ENCODE results near the gene LIMS2. TPM values are rescaled to one million over a fixed set of nuclear protein-coding genes. Genes with fewer than 3 reads are reported as not detected.
A peak's percentile ranks its signal among the peaks of the same experiment; 100 is the strongest.

The LIMS2 gene
- total RNA-seq, 2 experiments from 2014 or later, result 6.1 to 7.0 TPM

DNA sequence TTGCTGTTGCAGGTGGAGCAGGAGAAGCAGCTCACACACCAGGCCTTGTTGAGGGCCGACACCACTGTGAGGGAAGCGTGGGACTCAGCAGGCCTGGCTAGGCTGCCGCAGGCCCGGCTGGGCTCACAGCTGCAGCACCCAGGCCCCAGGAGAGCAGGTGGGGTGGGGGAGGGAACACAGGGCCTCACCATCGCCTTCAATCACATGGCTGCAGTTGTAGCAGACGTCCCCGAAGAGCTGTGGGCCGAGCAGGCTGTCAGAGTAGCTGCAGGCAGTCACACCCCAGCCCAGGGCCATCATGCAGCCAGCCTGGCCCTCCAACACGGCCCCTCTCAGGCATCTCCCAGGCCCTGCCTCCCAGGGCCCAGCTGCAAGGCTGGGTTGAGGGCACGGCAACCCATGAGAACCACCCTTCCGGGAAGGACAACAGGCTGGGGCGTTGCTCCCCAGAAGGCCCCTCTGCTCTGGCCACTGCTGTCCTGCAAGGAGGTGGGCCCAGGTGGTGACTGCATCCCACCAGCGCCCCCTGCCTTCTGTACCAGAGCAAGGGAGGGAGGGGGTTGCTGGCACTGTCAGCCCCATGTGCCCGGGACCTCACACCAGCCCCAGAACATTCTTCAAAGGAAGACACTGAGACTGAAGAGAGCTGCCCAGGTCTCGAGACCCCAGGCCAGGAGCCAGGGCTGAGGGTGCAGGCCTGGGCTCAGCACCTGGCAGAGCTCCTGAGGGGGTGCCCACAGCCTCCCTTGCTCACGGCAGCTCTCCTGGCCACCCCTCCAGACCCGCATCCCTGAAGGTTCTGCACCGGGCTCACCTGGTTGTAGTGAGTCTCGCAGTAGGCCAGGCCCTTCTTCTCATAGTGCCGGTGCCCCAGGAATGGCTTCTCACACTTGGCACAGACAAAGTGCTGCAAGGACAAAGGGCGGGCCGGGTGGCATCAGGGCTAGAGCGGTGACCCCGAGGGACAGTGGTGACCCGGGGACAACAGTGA, 35.0 kb downstream of the LIMS2 start:
- Mint-ChIP-seq H3K27ac (peak overlapping the region; percentile 94), H3K27me3 (no peaks in the 10 kb centered on the region), H3K4me1 (ENCODE audit: low read depth) (peaks cover 86% of the 10 kb centered on the region), H3K9me3 (no peaks in the 10 kb centered on the region), H3K36me3 (ENCODE audit: low read depth) (no peaks in the 10 kb centered on the region), H3K4me3 (peak overlapping the region; percentile 79)
- H3K9me3 ChIP-seq (ENCODE audit: control insufficient read depth in 1 of 2, insufficient read depth in 1 of 2, low read length in 2 of 2), result no peaks in the 10 kb centered on the region
- peak overlapping the region; percentile 68 to 75 for H3K27ac ChIP-seq (ENCODE audit: low read depth in 1 of 2, low read length in 2 of 2)
- ATAC-seq (ENCODE audit: poor library complexity) (peak; percentile 24), DNase-seq (peak in 9 of 14 experiments; percentile 9 to 59 (median 33))
- peaks cover 81% of the 10 kb centered on the region for H3K4me1 ChIP-seq (ENCODE audit: insufficient read depth, low read length)
- intact Hi-C loops (cut with DNase I, micrococcal nuclease), result loop anchor here (5.0 to 10.0 kb wide), 2 partner anchors 62 to 556 kb away; partner anchors contain the start of gene SFT2D3 (in 2 of the 2)
- peaks cover 3% of the 10 kb centered on the region for H3K36me3 ChIP-seq (ENCODE audit: insufficient read depth, low read length)
- TF ChIP-seq, protein P1, sequence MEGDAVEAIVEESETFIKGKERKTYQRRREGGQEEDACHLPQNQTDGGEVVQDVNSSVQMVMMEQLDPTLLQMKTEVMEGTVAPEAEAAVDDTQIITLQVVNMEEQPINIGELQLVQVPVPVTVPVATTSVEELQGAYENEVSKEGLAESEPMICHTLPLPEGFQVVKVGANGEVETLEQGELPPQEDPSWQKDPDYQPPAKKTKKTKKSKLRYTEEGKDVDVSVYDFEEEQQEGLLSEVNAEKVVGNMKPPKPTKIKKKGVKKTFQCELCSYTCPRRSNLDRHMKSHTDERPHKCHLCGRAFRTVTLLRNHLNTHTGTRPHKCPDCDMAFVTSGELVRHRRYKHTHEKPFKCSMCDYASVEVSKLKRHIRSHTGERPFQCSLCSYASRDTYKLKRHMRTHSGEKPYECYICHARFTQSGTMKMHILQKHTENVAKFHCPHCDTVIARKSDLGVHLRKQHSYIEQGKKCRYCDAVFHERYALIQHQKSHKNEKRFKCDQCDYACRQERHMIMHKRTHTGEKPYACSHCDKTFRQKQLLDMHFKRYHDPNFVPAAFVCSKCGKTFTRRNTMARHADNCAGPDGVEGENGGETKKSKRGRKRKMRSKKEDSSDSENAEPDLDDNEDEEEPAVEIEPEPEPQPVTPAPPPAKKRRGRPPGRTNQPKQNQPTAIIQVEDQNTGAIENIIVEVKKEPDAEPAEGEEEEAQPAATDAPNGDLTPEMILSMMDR (IDR thresholded peaks at IDR 0.05), result peak; percentile 31
- POLR2A ChIA-PET, result interaction anchor here (0.6 to 1.4 kb wide), 7 partner anchors 9 to 114 kb away, joined by 3 to 8 read pairs (median 3); partner anchors contain the start of genes IWS1 and SFT2D3
- H3K4me3 ChIP-seq (ENCODE audit: low read length), result peak overlapping the region; percentile 63
- CTCF ChIA-PET, result interaction anchor here (1.9 to 4.2 kb wide), 2 partner anchors 9 to 49 kb away, joined by 12 to 18 read pairs; no protein-coding TSS in a partner anchor
- no peaks in the 10 kb centered on the region for H3K27me3 ChIP-seq (ENCODE audit: control insufficient read depth in 1 of 2, insufficient read depth in 2 of 2, low read length in 2 of 2)

DNA sequence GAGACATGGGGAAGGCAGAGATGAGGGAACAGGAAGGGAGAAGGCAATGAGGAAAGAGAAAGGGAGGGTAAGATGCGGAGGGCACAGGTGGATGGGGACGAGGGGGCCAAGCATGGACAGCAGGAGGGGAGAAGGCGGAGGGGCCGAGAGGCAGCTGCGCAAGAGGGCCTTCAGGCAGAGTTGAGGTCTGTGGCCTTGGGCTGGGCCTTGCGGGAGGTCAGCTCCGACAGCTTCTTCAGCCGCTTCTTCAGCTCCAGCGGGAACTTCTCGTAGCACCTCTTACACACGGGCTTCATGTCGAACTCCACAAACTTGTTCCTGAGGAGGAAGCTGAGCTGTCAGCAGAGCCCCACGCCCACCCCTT, 36.2 kb downstream of the LIMS2 start:
- ChIA-PET CTCF (interaction anchor here (1.6 to 4.2 kb wide), 3 partner anchors 11 to 63 kb away, joined by 3 to 18 read pairs (median 12); no protein-coding TSS in a partner anchor), POLR2A (no interaction called here)
- Mint-ChIP-seq H3K4me3 (peak overlapping the region; percentile 71), H3K27ac (peak overlapping the region; percentile 94), H3K4me1 (ENCODE audit: low read depth) (peaks cover 83% of the 10 kb centered on the region), H3K27me3 (no peaks in the 10 kb centered on the region), H3K36me3 (ENCODE audit: low read depth) (no peaks in the 10 kb centered on the region), H3K9me3 (no peaks in the 10 kb centered on the region)
- no peaks in the 10 kb centered on the region for H3K9me3 ChIP-seq (ENCODE audit: control insufficient read depth in 1 of 2, insufficient read depth in 1 of 2, low read length in 2 of 2)
- H3K27ac ChIP-seq (ENCODE audit: low read depth in 1 of 2, low read length in 2 of 2), result peak overlapping the region; percentile 68 to 75
- intact Hi-C loops (cut with DNase I, micrococcal nuclease), result no loop called here
- DNase-seq, result no peak
- peaks cover 94% of the 10 kb centered on the region for H3K4me1 ChIP-seq (ENCODE audit: insufficient read depth, low read length)
- TF ChIP-seq, protein P1 (IDR thresholded peaks at IDR 0.05), result no peak
- H3K27me3 ChIP-seq (ENCODE audit: control insufficient read depth in 1 of 2, insufficient read depth in 2 of 2, low read length in 2 of 2), result no peaks in the 10 kb centered on the region
- no peak for ATAC-seq (ENCODE audit: poor library complexity)
- no peak overlapping the region for H3K4me3 ChIP-seq (ENCODE audit: low read length)
- H3K36me3 ChIP-seq (ENCODE audit: insufficient read depth, low read length), result peaks cover 3% of the 10 kb centered on the region

DNA sequence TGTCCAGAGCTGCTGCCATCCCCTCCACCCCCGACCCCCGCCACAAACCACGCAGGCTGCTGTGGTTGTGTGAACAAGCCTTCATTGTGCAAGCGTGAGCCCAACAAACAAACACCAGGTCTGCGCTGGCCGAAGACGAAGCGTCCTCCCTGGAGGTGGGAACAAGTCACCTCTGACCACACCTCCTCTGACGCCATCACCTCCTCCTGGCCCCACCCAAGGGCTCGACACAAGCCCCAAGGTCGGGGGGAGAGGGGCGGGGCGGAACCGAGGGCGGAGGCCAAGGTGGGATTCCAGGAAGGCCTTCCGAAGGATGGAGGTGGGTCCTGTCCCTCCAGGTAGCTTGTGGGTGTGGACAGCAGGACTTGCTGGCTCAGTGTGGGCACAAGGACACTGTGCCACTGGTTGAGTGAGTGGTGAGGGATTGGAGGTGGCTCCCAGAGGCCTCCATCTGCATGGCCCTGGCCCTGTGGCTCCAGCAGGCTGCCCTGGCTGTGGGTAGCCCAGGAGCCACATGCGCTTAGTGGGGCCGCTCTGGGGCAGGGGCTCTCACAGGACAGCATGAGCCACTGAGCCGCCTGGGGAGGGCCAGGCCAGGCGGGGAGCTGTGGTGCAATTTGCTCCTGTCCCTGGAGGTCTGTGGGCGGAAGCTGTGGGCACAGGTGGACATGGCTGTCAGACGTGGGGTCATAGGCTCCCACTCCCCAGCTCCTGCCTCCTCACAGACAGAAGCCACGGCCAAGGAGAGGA, 36.8 kb downstream of the LIMS2 start:
- no peaks in the 10 kb centered on the region for H3K9me3 Mint-ChIP-seq
- H3K4me1 Mint-ChIP-seq (ENCODE audit: low read depth), result peaks cover 83% of the 10 kb centered on the region
- peak overlapping the region; percentile 77 for H3K4me3 Mint-ChIP-seq
- intact Hi-C loops (cut with DNase I, micrococcal nuclease), result no loop called here
- ChIA-PET CTCF (interaction anchor here (1.6 to 4.2 kb wide), 3 partner anchors 11 to 64 kb away, joined by 3 to 18 read pairs (median 12); no protein-coding TSS in a partner anchor), POLR2A (interaction anchor here (1.0 kb wide), 1 partner anchor 63 kb away, joined by 4 read pairs; the partner anchor contains the start of gene SFT2D3)
- no peaks in the 10 kb centered on the region for H3K27me3 Mint-ChIP-seq
- H3K36me3 Mint-ChIP-seq (ENCODE audit: low read depth), result no peaks in the 10 kb centered on the region
- H3K27ac Mint-ChIP-seq, result peak overlapping the region; percentile 94
- H3K4me1 ChIP-seq (ENCODE audit: insufficient read depth, low read length), result peaks cover 97% of the 10 kb centered on the region
- TF ChIP-seq, protein P1 (IDR thresholded peaks at IDR 0.05), result no peak
- no peaks in the 10 kb centered on the region for H3K9me3 ChIP-seq (ENCODE audit: control insufficient read depth in 1 of 2, insufficient read depth in 1 of 2, low read length in 2 of 2)
- no peak overlapping the region for H3K4me3 ChIP-seq (ENCODE audit: low read length)
- no peaks in the 10 kb centered on the region for H3K27me3 ChIP-seq (ENCODE audit: control insufficient read depth in 1 of 2, insufficient read depth in 2 of 2, low read length in 2 of 2)
- no peak for DNase-seq
- H3K27ac ChIP-seq (ENCODE audit: low read depth in 1 of 2, low read length in 2 of 2), result peak overlapping the region in 1 of 2 donors; percentile 61
- no peak for ATAC-seq (ENCODE audit: poor library complexity)
- H3K36me3 ChIP-seq (ENCODE audit: insufficient read depth, low read length), result peaks cover 3% of the 10 kb centered on the region
